Parathyroid adenoma (tissue), 2 donors: ENCODE data around the gene XKR3.

ENCODE experiments used
- H2AFZ ChIP-seq: fragments of 300-600 bp; sonication (generic); one replicate; pipeline ENCODE4 v1.7.0; 2017; ENCODE audit warnings: antibody characterized with exemption, mild to moderate bottlenecking
- H3K27ac ChIP-seq: fragments of 300-600 bp; sonication (generic); one replicate; pipeline ENCODE4 v1.7.0; 2017
- H3K27me3 ChIP-seq: fragments of 300-600 bp; sonication (generic); one replicate; pipeline ENCODE4 v1.7.0; 2017; ENCODE audit warnings: low read length; ENCODE audit not compliant: control insufficient read depth, insufficient read depth
- H3K36me3 ChIP-seq: fragments of 300-600 bp; sonication (generic); one replicate; pipeline ENCODE4 v1.7.0; 2017; ENCODE audit warnings: low read length; ENCODE audit not compliant: control insufficient read depth, insufficient read depth
- H3K4me1 ChIP-seq: fragments of 300-600 bp; sonication (generic); one replicate; pipeline ENCODE4 v1.7.0; 2017; ENCODE audit warnings: control low read depth
- H3K4me2 ChIP-seq: fragments of 300-600 bp; sonication (generic); one replicate; pipeline ENCODE4 v1.7.0; 2017; ENCODE audit warnings: low read length
- H3K4me3 ChIP-seq: fragments of 300-600 bp; sonication (generic); one replicate; pipeline ENCODE4 v1.7.0; 2017; ENCODE audit warnings: low read depth, low read length
- H3K79me2 ChIP-seq: fragments of 300-600 bp; sonication (generic); one replicate; pipeline ENCODE4 v1.7.0; 2017; ENCODE audit warnings: control low read depth
- H3K9ac ChIP-seq: fragments of 300-600 bp; sonication (generic); one replicate; pipeline ENCODE4 v1.7.0; 2017; ENCODE audit warnings: mild to moderate bottlenecking
- H3K9me3 ChIP-seq: fragments of 300-600 bp; sonication (generic); one replicate; pipeline ENCODE4 v1.7.0; 2017; ENCODE audit warnings: low read length; ENCODE audit not compliant: control insufficient read depth
- TF ChIP-seq, protein P1 (sequence below): fragments of 300-600 bp; sonication (generic); IDR thresholded peaks from one replicate; pipeline ENCODE4 v1.7.0; 2017; ENCODE audit warnings: antibody characterized with exemption, mild to moderate bottlenecking
- donor health status: primary hyperparathyroidism.

Gene XKR3

DNA sequence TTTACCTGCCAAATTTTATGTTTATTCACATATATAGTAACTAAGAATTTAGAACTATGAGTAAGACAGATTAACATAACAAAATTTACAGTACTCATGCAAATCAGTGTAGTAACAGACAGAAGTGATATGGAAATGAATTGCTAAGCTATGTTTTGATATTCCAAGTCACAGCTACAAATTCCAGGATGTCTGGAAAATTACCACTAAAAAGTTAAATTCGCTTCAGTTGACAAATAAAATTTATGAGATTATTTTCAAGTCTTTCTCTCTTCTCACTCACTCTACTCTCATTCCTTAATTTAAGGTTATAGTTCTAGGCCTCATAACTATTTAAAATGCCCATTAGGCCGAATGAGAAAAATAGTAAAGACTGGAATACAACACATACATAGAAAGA lies 18.1 kb downstream of the XKR3 start:
- Histone ChIP-seq H2AFZ (no peak overlapping the region), H3K79me2 (no peaks in the 10 kb centered on the region), H3K9ac (no peak overlapping the region), H3K4me2 (no peak overlapping the region), H3K27me3 (no peaks in the 10 kb centered on the region), H3K9me3 (no peaks in the 10 kb centered on the region), H3K4me1 (no peaks in the 10 kb centered on the region), H3K27ac (no peak overlapping the region), H3K4me3 (no peak overlapping the region), H3K36me3 (no peaks in the 10 kb centered on the region)
- TF ChIP-seq, protein P1, sequence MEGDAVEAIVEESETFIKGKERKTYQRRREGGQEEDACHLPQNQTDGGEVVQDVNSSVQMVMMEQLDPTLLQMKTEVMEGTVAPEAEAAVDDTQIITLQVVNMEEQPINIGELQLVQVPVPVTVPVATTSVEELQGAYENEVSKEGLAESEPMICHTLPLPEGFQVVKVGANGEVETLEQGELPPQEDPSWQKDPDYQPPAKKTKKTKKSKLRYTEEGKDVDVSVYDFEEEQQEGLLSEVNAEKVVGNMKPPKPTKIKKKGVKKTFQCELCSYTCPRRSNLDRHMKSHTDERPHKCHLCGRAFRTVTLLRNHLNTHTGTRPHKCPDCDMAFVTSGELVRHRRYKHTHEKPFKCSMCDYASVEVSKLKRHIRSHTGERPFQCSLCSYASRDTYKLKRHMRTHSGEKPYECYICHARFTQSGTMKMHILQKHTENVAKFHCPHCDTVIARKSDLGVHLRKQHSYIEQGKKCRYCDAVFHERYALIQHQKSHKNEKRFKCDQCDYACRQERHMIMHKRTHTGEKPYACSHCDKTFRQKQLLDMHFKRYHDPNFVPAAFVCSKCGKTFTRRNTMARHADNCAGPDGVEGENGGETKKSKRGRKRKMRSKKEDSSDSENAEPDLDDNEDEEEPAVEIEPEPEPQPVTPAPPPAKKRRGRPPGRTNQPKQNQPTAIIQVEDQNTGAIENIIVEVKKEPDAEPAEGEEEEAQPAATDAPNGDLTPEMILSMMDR = no peak

DNA sequence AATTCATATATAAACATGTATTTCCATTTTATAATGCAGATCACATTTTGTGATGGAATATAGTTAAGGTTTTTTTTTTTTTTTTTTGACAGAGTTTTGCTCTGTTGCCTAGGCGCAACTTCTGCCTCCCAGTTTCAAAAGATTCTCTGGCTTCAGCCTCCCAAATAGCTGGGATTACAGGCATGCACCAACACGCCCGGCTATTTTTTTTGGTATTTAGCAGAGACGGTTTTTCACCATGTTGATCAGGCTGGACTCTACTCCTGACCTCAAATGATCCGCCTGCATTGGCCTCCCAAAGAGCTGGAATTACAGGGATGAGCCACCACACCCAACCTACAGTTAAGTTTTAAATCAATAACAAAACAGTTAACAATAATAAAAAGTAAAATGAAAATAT lies 18.8 kb downstream of the XKR3 start:
- Histone ChIP-seq H3K4me1 (no peaks in the 10 kb centered on the region), H3K9me3 (no peaks in the 10 kb centered on the region), H3K4me3 (no peak overlapping the region), H3K4me2 (no peak overlapping the region), H3K27ac (no peak overlapping the region), H3K79me2 (no peaks in the 10 kb centered on the region), H3K27me3 (no peaks in the 10 kb centered on the region), H2AFZ (no peak overlapping the region), H3K9ac (no peak overlapping the region), H3K36me3 (no peaks in the 10 kb centered on the region)
- TF ChIP-seq, protein P1 = no peak

DNA sequence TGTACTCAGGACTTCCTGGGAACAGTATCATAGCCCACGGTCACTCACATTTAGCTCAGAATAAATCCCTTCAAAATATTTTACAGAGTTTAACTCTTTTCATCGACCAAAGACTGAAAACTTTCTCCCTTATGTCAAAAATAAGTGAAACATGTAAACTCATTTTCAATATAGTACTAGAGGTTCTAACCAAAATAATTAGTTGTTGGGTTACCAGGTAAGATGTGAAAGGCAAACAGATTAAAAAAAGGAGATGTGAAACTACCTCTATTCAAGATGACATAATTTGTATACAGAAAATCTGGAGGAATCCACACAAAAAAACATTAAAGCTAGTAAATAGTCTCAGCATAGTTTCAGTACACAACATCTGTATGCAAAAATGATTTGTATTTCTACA lies 20.3 kb downstream of the XKR3 start:
- no peak overlapping the region for H3K4me2 ChIP-seq
- no peaks in the 10 kb centered on the region for H3K4me1 ChIP-seq
- H3K9ac ChIP-seq = no peak overlapping the region
- H3K4me3 ChIP-seq = no peak overlapping the region
- H3K36me3 ChIP-seq = no peaks in the 10 kb centered on the region
- no peak overlapping the region for H2AFZ ChIP-seq
- H3K9me3 ChIP-seq = no peaks in the 10 kb centered on the region
- H3K27me3 ChIP-seq = no peaks in the 10 kb centered on the region
- TF ChIP-seq, protein P1 = no peak
- no peaks in the 10 kb centered on the region for H3K79me2 ChIP-seq
- H3K27ac ChIP-seq = no peak overlapping the region

DNA sequence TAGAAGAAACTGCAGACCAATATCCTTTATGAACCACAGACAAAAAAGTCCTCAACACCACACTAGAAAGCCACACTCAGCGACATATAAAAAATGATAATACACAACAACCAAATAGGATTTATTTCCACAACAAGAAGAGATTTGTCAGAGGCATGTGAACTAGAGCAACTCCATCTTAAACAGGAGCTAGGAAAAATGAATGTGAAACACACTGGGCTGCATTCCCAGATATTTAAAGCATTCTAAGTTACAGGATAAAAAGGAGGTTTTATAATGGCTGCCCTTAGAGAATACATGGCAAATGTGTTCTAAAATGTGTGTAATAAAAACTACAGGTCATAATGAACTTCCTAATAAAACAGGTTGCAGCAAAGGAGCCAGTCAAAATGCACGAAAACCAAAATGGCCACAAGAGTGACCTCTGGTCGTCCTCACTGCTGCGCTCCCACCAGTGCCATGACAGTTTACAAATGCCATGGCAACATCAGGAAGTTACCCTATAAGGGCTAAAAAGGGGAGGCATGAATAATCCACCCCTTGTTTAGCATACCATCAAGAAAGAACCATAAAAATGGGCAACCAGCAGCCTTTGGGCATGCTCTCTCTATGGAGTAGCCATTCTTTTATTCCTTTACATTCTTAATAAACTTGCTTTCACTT lies 21.8 kb downstream of the XKR3 start:
- H3K79me2 ChIP-seq = no peaks in the 10 kb centered on the region
- no peaks in the 10 kb centered on the region for H3K9me3 ChIP-seq
- no peak overlapping the region for H2AFZ ChIP-seq
- no peaks in the 10 kb centered on the region for H3K36me3 ChIP-seq
- H3K27me3 ChIP-seq = no peaks in the 10 kb centered on the region
- TF ChIP-seq, protein P1 = no peak
- no peak overlapping the region for H3K27ac ChIP-seq
- H3K4me1 ChIP-seq = no peaks in the 10 kb centered on the region
- H3K4me3 ChIP-seq = no peak overlapping the region
- H3K4me2 ChIP-seq = no peak overlapping the region
- no peak overlapping the region for H3K9ac ChIP-seq

DNA sequence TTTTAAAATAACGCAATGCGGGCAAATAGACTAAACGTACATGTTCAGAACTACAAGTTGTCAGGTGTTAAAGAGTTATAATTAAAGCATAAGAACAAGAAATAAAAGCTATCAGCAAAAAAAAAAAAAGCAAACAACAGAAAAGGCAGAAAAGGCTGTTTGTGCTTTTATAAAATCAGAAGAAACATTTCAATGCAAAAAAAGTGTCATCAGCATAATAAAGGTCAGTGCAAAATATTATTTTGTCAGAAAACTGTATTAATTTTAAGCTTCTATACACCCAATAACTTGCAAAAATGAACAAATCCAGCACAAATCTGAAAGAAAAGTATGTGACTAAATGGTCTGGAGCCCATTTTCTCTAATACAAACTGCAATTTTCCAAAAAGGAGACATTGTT lies 23.6 kb downstream of the XKR3 start:
- H2AFZ ChIP-seq = no peak overlapping the region
- H3K4me3 ChIP-seq = no peak overlapping the region
- H3K27ac ChIP-seq = no peak overlapping the region
- H3K4me2 ChIP-seq = no peak overlapping the region
- TF ChIP-seq, protein P1 = no peak
- H3K9ac ChIP-seq = no peak overlapping the region
- H3K4me1 ChIP-seq = no peaks in the 10 kb centered on the region
- no peaks in the 10 kb centered on the region for H3K9me3 ChIP-seq
- no peaks in the 10 kb centered on the region for H3K36me3 ChIP-seq
- no peaks in the 10 kb centered on the region for H3K79me2 ChIP-seq
- no peaks in the 10 kb centered on the region for H3K27me3 ChIP-seq
